Kidney (tissue), 14 donors: ENCODE measurements around the gene GLCE. TPM values are rescaled to one million over a fixed set of nuclear protein-coding genes. Genes with fewer than 3 reads are reported as not detected.

Experiments
- DNase-seq, 5 donors: peaks; one replicate each; pipeline ENCODE4 v3.0.0-alpha.2; 2013 to 2020
- FAIRE-seq: peaks from 2 replicates; lab custom pipeline; 2012; peaks lifted over from hg19 to GRCh38; lab: Jason Lieb, UNC
- H3K27ac ChIP-seq, 2 donors: one replicate each; pipeline ENCODE4 v1.7.0; 2013; ENCODE audit warnings: low read depth in 2 of 2, low read length in 2 of 2, inconsistent platforms in 1 of 2
- H3K27me3 ChIP-seq: one replicate; pipeline ENCODE4 v1.7.1; 2013; ENCODE audit warnings: low read length, inconsistent platforms; ENCODE audit not compliant: control insufficient read depth, insufficient read depth
- H3K36me3 ChIP-seq, 3 donors: one replicate each; pipeline versions ENCODE4 v1.7.0 to v1.7.1; 2013; ENCODE audit warnings: low read length in 3 of 3, control low read depth in 1 of 3, inconsistent platforms in 1 of 3; ENCODE audit not compliant: insufficient read depth in 3 of 3, control insufficient read depth in 2 of 3
- H3K4me1 ChIP-seq, 3 donors: one replicate each; pipeline versions ENCODE4 v1.7.0 to v1.7.1; 2013; ENCODE audit warnings: low read length in 3 of 3, inconsistent platforms in 1 of 3, low read depth in 1 of 3; ENCODE audit not compliant: control insufficient read depth in 2 of 3, insufficient read depth in 2 of 3
- H3K4me3 ChIP-seq, 3 donors: one replicate each; pipeline versions ENCODE4 v1.7.0 to v1.8.1; 2013; ENCODE audit warnings: low read length in 3 of 3, control low read depth in 1 of 3, inconsistent platforms in 1 of 3
- H3K9ac ChIP-seq, 3 donors: one replicate each; pipeline versions ENCODE4 v1.7.0 to v1.7.1; 2013; ENCODE audit warnings: low read length in 3 of 3, control low read depth in 1 of 3, inconsistent platforms in 1 of 3
- H3K9me3 ChIP-seq, 3 donors: one replicate each; pipeline versions ENCODE4 v1.7.0 to v1.7.1; 2013; ENCODE audit warnings: low read length in 3 of 3, control low read depth in 1 of 3, inconsistent platforms in 1 of 3; ENCODE audit not compliant: control insufficient read depth in 2 of 3, insufficient read depth in 1 of 3
- CTCF ChIP-seq: IDR thresholded peaks from 3 replicates; pipeline ENCODE4 v1.5.1; 2012; ENCODE audit warnings: mild to moderate bottlenecking, moderate library complexity, borderline replicate concordance; ENCODE audit not compliant: insufficient read depth; ENCODE audit errors: extremely low read depth
- intact Hi-C: fragments of 100-400 bp; cut with DNase I; formaldehyde crosslinking; loops from one replicate; pipeline ENCODE4 v1.11.1; 2022
- polyA plus RNA-seq: library from polyadenylated mRNA; stranded (reverse); fragments of 350-450 nt; fragmentation: Illumina TruSeq; extraction: RNeasy Lipid Tissue Mini Kit (QIAGEN cat#74804); gene quantifications from one replicate; pipeline ENCODE4 v1.2.3, GENCODE V29; 2014; ENCODE audit warnings: low read depth, low replicate concordance; ENCODE audit not compliant: insufficient read depth
- total RNA-seq: library from RNA; stranded (reverse); fragmentation: NEBNext Ultra II Directional; extraction: Animal tissue kit (Norgen Biotek cat#: 25700); gene quantifications from one replicate; pipeline ENCODE4 v1.2.1, GENCODE V29; 2021
- donor health status: control.
- donor health status: control.
- donor health status: control.
- donor health status: control.
- donor health status: control.
- donor health status: DM: yes; HTN: yes; CAD: no.
- donor health status: Normal renal cell carcinoma (clear cell type).

The GLCE gene
- total and polyA plus RNA-seq, 2 donors from 2014 or later: 14.9 to 18.0 TPM

DNA sequence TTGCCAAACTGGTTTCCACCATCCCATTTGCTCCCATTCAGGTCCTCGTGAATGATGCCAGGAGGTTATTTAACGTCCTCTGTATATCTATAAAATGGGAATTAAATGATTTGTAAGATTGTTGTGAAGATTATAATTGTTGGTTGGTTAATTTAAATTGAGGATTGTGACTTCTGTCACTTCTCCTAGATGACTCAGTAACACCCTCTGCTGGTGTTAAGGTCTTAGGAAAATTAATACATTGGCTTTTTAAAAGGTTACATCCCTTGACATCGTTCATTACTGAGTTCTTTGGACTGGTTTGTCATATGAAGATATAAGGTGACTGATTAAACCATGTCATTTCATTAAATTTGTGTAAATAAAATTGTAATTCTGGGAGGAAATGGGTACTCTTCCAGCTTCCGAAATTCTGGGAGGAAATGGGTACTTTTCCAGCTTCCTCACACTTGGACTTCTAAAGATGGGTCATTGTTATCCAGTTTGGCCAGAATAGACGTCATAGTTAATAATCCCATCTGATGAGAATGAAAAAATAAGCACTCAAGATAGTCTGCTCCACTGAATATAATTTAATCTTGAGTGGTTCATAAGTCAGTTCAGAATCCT lies 105.0 kb downstream of the GLCE start:
- no peak overlapping the region for H3K27ac ChIP-seq
- no peak overlapping the region for H3K9ac ChIP-seq
- intact Hi-C loops: loop anchor here (10.0 kb wide), 1 partner anchor 191 kb away; no protein-coding TSS in a partner anchor
- no peak overlapping the region for H3K4me3 ChIP-seq
- peak in 2 of 5 donors; percentile 43 to 52 for DNase-seq
- peaks cover 0 to 4% (median 0%) of the 10 kb centered on the region in 3 donors for H3K36me3 ChIP-seq
- peak; percentile 78 for FAIRE-seq
- no peaks in the 10 kb centered on the region for H3K4me1 ChIP-seq
- no peaks in the 10 kb centered on the region for H3K27me3 ChIP-seq
- no peaks in the 10 kb centered on the region for H3K9me3 ChIP-seq
- peak; percentile 45 for TF ChIP-seq CTCF

- intact Hi-C loops: no loop called here
- no peak for FAIRE-seq
- H3K9ac ChIP-seq: no peak overlapping the region
- H3K36me3 ChIP-seq: peaks cover 0 to 4% (median 0%) of the 10 kb centered on the region in 3 donors
- no peaks in the 10 kb centered on the region for H3K9me3 ChIP-seq
- DNase-seq: no peak
- no peak overlapping the region for H3K27ac ChIP-seq
- TF ChIP-seq CTCF: no peak
- no peaks in the 10 kb centered on the region for H3K27me3 ChIP-seq
- H3K4me3 ChIP-seq: no peak overlapping the region
- peaks cover 0 to 15% (median 0%) of the 10 kb centered on the region in 3 donors for H3K4me1 ChIP-seq
These were observed 110.8 kb downstream of the GLCE start for GRCh38 chr15:69271217-69271616.

DNA sequence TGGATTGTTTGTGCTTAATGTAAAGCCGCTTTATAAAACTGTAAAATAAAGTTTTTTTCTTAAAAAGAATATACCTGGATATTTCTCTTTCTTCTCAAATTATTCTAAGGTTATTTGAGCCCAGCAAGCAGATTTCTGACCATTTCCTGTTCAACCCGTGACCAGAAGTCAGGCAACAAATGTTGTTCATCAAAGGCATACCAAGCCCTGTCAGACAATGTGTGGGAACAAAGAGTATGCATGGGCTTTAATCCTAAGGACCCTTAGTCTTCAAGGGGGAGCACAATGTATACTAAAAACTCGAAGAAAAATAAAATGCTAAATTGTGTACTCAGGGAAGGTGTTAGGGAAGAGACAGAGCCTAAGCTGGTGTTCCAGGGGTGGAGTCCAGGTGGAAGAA lies 111.7 kb downstream of the GLCE start:
- intact Hi-C loops: no loop called here
- Histone ChIP-seq H3K36me3 (peaks cover 0 to 4% (median 0%) of the 10 kb centered on the region in 3 donors), H3K4me1 (peaks cover 0 to 23% (median 0%) of the 10 kb centered on the region in 3 donors), H3K9me3 (no peaks in the 10 kb centered on the region), H3K9ac (no peak overlapping the region), H3K27ac (no peak overlapping the region), H3K4me3 (no peak overlapping the region), H3K27me3 (no peaks in the 10 kb centered on the region)
- DNase-seq (peak in 2 of 5 donors; percentile 41 to 72), FAIRE-seq (no peak)
- TF ChIP-seq CTCF: no peak
